GM18517 (cell line): ENCODE results near the gene SPEM1.

Source experiments
- ATAC-seq: cut with Tn5 transposase; IDR thresholded peaks from one replicate; pipeline ENCODE4 v1.9.1; 2021; ENCODE audit warnings: mild to moderate bottlenecking, moderate library complexity; ENCODE audit not compliant: unreplicated experiment

SPEM1 gene

DNA sequence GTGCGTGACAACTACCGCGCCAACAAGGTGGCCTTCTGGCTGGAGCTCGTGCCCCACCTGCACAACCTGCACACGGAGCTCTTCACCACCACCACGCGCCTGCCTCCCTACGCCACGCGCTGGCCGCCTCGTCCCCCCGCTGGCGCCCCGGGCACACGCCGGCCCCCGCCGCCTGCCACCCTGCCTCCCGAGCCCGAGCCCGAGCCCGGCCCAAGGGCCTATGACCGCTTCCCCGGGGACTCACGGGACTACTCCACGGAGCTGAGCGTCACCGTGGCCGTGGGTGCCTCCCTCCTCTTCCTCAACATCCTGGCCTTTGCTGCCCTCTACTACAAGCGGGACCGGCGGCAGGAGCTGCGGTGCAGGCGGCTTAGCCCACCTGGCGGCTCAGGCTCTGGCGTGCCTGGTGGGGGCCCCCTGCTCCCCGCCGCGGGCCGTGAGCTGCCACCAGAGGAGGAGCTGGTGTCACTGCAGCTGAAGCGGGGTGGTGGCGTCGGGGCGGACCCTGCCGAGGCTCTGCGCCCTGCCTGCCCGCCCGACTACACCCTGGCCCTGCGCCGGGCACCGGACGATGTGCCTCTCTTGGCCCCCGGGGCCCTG, 3.0 kb upstream of the SPEM1 start:
- no peak for ATAC-seq

DNA sequence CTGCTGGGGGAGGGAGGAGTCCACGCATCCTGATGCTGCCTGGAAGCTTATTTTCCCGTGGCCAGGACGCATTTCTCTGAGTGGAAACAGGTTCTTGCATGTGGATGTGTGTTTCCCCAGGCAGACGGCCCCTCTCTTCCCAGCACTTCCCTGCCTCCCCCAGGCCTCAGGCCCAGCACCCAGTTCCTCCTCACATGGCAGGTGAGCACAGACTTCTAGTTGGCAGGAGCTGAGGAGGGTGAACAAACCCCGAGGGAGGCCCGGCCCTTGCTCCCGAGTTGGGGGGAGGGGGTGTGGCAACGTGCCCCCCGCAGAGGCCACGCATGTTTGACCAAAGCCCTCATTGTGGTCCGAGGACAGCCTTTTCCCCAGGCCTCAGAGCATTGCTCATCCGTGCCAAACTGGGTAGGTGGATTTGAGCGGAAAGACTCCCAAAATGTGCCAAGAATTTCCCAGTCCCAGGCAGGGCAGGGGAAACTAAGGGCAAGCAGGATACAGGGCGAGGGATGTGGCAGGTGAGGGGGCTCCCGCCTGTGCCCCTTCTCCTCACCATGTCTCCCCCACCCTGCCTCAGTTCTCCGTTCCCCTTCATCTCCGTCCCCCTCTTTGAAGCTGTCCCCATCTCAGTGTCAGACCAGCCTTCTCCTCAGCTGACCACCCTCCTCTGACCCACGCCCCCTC, 1.5 kb upstream of the SPEM1 start:
- no peak for ATAC-seq

DNA sequence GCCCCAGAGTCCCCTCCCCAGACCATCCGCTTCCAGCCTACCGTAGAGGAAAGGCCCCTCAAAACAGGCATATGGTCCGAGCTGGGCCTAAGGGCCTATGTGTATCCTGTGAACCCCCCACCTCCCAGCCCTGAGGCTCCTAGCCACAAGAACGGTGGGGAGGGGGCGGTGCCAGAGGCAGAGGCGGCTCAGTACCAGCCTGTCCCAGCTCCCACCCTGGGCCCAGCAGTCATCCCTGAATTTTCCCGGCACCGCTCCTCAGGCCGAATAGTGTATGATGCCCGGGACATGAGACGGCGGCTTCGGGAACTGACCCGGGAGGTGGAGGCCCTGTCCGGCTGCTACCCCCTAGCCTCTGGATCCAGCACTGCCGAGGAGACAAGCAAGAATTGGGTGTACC, 1.1 kb downstream of the SPEM1 start:
- no peak for ATAC-seq

DNA sequence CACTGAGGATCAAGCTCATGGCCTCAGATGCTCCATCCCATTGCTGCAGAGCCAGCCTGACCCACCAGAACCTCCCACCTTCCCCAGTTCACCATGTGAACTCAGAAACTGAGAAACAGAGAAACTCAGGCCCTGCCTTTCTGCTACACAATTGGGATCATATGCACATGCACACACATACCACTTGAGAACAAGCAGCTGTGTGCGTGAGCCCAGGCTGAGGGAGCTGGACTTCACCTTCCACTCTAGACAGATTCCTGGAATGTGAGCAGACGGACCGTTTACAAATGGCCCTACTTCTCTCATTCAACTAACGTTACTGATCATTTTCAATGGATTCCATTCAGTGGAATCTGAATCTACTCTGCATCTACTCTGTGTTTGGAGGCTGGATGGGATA, 3.6 kb downstream of the SPEM1 start:
- ATAC-seq, result no peak

DNA sequence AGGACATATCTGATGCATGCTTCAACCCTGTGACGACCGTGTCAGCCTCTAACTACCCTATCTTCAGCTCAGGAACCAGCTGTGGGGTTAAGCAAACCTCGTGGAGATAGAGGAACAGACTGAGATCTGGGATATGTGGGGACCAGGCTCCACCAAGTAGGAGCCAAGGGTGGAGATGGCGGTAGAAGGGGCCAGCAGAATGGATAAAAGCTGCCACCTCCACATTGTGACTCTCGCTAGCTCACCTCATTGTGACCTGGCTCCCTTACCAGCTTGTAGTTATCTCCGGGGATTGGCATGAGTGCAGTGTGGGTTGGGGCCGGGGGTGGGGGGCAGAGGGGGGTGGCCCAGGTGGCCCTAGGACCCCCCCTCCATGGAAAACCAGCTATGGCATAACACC, 5.2 kb downstream of the SPEM1 start, which contains the start of gene SPEM2:
SPEM2 (plus strand) TSS at position 301 of the 400 bp plus-strand sequence; CDS start at position 374, 73 bp downstream.
- ATAC-seq, result no peak

DNA sequence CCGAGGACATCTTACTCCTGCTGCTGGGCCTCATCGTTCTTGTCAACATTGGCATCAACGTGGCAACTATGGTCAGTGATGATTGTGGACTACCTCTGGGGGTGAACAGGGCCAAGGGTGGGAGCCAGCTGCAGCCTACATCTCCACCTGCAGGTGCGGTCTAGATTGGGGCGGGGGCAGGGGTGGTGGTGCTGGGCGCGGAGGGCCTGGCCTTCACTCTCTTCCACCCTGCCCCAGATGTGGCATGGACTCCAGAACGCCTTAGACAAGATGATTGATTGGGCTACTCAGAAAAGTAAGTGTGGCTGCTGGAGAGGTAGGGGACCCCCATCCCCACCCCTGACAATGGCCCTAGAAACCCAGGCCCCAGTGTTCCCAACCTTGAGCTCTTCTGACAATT, 5.6 kb downstream of the SPEM1 start:
- no peak for ATAC-seq

DNA sequence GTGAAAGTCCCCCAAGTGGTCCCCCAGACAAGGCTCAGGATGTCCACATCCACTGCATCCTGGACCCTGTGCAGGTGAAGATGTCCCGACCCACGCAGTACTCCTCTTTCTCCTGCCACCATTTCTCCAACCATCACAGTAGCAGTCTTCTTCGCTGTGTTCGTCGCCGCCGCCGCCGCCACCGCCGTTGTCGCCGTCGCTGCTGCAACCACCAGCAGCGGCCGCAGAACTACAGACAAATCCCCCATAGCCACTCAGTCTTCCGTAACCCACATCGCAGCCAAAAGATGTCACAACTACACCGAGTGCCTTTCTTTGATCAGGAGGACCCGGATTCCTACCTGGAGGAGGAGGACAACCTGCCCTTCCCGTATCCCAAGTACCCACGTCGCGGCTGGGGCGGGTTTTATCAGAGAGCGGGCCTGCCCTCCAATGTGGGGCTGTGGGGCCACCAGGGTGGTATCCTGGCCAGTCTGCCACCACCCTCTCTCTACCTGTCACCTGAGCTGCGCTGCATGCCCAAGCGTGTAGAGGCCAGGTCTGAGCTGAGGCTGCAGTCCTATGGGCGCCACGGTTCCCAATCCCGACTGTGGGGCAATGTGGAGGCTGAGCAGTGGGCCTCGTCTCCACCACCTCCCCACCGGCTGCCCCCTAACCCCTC, 6.2 kb downstream of the SPEM1 start:
- no peak for ATAC-seq

DNA sequence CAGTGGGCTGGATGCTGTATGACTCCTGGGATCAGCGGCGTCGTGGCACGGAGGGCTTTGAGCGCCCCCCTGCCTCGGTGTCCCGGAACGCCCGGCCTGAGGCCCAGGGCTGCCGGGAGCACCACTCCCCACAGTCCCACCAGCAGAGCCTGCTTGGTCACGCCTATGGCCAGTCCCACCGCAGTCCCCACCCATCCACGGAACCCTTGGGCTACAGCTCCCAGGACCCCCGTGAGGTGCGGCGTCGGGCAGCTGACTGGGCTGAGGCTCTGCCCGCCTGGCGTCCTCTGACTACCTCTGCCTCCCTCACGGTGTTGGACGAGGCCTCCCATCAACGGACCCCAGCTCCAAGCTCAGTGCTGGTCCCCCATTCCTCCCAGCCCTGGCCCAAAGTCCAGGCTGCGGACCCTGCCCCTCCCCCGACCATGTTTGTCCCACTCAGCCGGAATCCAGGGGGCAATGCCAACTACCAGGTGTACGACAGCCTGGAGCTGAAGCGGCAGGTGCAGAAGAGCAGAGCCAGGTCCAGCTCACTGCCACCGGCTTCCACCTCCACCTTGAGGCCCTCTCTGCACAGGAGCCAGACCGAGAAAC, 6.9 kb downstream of the SPEM1 start:
- no peak for ATAC-seq

DNA sequence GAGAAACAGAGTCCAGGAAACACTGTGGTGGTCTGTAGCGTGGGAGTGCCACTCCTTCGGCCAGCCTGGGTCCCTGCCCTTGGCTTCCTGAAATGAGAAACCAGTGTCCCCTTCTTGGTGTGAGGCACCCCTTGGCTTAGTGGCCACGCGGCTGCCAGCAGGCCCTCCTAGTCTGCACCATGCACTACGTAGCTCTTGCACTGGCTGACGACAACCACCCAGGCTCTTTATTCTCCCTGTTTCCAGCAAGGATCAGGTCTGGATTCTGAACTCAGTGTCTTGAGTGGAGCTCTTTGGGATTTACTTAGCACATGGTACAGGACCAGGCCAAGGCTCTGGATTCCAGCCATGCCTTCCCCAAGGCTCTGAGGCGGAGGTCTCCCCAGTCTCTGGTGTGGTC, 7.4 kb downstream of the SPEM1 start:
- ATAC-seq, result no peak

DNA sequence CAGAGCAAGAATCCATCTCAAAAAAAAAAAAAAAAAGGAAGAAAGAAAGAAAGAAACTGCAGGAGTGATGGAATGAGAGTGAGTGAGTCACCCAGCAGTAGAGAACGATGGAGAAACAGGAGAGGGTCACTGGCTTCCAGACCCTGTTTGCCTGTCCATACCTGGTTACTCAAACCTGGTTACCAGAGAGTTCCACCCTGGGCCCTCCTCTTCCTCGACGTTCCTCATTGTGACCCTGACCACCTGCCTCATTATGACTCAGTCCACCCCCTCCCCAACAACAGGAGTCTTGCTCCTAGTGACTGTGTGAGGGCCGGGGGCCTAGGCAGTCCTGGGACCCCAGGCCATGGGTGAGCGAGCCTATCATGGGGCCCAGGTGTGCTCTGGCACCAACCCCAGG, 8.4 kb downstream of the SPEM1 start, which contains the start of gene SPEM3:
SPEM3 (plus strand) TSS at position 301 of the 400 bp plus-strand sequence; CDS start at position 347, 46 bp downstream.
- no peak for ATAC-seq

DNA sequence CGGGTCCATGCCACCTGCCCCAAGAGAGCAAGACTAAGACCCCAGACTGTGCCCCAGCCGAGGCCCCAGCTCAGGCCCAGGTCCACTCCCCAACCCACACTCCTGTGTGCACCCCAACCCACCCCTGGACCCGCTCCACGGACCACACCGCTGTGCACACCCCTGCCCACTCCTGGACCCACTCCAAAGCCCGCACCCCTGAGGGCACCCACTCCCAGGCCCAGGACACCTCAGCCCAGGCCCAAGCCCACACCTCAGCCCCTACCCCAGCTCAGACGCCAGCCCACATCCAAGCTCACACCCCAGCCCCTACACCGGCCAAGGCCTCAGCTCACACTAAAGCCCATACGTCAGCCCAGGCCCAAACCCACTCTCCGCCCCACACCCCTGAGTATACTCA, 9.6 kb downstream of the SPEM1 start:
- no peak for ATAC-seq

DNA sequence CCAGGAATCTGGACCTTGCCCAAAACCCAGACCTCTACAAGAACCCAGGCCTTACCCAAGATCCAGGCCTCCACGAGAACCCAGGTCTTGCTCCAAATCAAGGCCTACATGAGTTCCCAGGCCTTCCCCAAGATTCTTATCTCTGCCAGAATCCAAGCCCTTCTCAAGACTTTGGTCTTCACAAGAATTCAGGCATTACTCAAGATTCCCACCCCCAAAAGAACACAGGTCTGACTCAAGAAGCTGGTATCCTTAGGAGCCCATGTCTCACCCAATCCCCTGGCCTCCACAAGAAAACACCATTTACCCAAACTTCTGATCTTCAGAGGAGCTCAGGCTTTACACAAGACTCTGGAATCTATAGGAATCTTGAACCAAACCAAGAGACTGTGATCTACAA, 11.1 kb downstream of the SPEM1 start:
- no peak for ATAC-seq

DNA sequence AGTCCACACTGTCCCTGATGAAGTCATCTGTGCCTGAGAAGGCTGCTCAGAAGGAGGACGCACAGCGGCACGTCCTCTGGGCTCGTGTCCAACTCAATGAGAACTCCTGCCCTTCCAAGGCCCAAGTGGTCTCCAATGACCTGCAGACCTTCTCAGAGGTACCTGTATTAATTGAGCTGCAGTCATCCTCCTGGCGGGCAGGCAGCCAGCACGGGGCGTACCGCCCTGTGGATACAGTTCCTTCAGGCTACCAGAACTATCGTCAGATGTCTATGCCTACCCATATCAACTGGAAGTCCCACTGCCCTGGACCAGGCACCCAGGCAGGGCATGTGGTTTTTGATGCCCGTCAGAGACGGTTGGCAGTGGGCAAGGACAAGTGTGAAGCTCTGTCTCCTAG, 12.2 kb downstream of the SPEM1 start:
- no peak for ATAC-seq

DNA sequence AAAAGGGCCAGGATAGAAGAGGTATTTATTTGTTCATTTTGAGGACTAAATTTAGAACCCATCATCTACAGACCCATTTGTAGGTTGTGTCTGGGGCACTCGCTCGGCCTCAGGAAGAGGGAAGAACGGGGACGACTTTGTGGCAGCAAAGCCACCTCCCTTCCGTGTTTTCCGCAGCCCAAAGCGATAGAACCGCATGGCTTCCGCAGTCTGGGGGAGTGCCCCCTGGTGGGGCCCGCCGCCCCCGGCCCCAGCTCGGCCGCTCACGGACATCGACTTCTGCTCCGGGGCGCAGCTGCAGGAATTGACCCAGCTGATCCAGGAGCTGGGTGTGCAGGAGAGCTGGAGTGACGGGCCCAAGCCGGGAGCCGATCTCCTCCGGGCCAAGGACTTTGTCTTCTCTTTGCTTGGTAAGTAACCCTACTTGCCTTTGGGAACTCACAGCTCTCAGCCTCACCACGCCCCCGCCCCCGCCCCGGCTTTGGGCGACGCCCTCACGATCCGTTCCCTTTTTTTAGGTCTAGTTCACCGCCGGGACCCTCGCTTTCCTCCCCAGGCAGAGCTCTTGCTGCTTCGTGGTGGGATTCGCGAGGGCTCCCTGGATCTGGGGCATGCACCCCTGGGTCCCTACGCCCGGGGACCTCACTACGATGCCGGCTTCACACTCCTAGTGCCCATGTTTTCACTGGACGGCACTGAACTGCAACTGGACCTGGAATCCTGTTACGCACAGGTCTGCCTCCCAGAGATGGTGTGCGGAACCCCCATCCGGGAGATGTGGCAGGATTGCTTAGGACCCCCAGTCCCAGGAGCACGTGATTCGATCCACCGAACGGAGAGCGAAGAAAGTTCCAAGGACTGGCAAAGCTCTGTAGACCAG, 15.8 kb downstream of the SPEM1 start:
- ATAC-seq, result no peak

DNA sequence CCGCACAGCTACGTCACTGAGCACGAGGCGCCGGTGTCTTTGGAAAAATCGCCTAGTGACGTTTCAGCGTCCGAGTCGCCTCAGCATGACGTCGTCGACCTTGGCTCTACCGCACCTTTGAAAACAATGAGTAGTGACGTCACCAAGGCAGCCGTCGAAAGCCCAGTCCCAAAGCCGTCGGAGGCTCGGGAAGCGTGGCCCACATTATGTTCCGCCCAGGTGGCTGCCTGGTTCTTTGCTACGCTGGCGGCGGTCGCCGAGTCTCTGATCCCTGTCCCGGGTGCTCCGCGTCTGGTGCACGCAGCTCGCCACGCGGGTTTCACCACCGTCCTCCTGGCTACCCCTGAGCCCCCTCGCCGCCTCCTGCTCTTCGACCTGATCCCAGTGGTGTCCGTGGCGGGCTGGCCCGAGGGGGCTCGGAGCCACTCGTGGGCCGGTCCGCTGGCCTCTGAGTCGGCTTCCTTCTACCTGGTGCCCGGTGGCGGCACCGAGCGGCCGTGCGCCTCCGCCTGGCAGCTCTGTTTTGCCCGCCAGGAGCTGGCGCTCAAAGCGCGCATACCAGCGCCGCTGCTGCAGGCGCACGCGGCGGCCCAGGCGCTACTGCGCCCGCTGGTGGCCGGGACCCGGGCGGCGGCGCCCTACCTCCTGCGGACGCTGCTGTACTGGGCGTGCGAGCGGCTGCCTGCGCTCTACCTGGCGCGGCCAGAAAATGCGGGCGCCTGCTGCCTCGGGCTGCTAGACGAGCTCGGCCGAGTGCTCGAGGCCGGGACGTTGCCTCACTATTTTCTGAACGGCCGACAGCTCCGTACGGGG, 16.6 kb downstream of the SPEM1 start:
- ATAC-seq, result no peak

DNA sequence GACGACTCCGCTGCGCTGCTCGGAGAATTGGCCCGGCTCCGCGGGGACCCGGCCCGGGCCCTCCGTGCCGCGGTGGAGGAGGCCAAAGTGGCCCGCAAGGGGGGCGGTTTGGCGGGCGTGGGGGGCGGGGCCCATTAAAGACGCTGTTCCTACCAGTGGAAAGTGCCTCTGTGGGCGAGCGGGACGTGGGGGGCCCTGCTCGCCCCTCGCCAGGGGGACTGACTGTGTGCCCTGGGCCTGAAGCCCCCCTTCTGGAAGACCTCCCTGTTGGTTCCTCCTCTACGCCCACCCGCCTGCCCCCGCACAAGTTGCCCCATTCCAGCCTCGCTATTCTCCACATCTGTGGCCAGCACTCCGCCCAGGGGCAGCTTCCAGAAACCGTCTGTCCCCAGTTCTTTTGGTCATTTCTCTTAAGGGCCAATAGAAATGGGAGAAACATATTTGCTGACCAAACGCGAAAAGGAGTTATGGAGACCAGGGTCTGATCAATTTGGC, 17.3 kb downstream of the SPEM1 start:
- ATAC-seq, result no peak

DNA sequence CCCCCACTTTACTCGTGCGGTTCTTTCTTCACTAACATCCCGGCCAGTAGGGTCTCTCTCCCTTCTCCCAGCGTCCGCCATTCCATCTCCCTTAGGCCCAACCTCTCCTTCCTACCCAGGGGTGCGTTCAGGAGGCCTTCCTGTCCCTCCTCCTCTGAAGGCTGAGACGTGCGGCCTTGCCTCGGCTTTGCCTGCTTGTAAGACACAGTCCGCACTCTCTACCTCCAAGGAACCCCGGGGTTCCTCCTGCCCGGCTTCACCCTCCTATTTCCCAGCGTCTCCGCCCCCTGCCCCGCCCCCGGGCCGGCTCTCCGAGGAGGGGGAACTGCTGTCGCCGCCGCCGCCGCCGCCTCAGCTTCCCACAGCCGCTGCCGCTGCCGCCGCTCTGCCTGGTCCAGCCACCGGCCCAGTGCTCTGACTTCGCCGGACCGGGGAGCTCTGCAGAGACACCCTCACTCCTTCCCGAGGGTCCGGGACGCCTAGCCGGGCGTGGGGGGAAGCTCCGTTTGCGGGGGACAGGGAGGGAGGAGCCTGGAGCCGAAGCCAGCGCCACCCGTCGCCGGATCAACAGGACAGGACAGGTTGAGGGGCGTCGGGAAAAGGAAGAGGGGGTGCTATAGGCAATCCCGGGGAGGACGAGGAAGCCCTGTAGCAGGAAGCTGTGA, 18.0 kb downstream of the SPEM1 start:
- no peak for ATAC-seq

DNA sequence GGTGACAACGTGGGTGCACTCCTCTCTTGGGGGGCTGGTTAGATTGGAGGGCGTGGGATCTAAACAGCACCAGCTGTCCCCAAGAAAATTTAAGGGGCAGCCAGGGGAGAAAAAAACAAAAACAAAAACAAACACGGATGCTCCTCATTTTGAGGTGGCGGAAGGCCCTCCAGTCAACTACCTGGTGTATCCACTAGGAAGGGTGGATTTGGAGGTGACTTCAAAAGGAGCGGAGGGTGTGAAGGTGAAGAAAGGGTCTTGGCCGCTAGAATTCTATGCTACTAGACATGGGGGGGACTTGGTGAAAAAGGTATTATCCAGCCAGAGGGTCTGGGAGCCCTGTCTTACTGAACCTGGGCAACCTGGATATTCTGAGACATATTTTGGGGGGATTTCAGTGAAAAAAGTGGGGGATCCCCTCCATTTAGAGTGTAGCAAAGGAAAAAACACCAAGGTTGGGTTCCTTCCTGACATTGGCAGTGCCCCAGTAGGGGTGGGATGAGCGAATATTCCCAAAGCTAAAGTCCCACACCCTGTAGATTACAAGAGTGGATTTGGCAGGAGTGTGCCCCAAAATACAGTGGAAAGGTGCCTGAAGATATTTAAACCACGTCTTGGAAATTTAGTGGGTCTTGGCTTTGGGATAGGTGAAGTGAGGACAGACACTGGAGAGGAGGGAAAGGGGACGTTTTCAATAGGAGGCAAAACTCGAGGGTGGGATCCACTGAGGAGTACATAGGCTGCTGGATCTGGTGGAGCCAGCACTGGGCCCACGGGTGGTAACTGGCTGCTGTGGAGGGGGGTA, 18.7 kb downstream of the SPEM1 start:
- no peak for ATAC-seq
